Gastrocnemius medialis (tissue), 4 donors: Measurements from ENCODE around the gene ERAP2. TPM values are rescaled to one million over a fixed set of nuclear protein-coding genes. Genes with fewer than 3 reads are reported as not detected.
"Not testable (repeated sequence)": the region's sequence is repeated elsewhere in the genome, so short reads cannot be mapped to it uniquely, and the experiment has no call there.

ENCODE experiments used
- ATAC-seq, 2 donors: fragments of 150-250 bp; one replicate each; pipeline ENCODE4 v1.9.1; 2016
- DNase-seq, 2 donors: peaks; one replicate each; pipeline ENCODE4 v3.0.0-alpha.2; 2019
- H3K27ac ChIP-seq, 4 donors: fragments of 200-600 bp; sonication (generic); 1 replicate in 1 of 4; 2 replicates in 3 of 4; pipeline ENCODE4 v1.5.1; 2016 to 2018; ENCODE audit warnings: mild to moderate bottlenecking in 2 of 4, moderate library complexity in 1 of 4
- H3K27me3 ChIP-seq, 3 donors: fragments of 200-600 bp; sonication (generic) in 2 of 3; 1 replicate in 1 of 3; 2 replicates in 2 of 3; pipeline versions ENCODE4 v1.5.1 to v1.6.0; 2016 to 2019; ENCODE audit warnings: mild to moderate bottlenecking in 1 of 3, moderate library complexity in 1 of 3
- H3K36me3 ChIP-seq, 2 donors: fragments of 200-600 bp; sonication (generic) in 1 of 2; one replicate each; pipeline ENCODE4 v1.5.1; 2017 to 2018
- H3K4me1 ChIP-seq, 2 donors: fragments of 200-600 bp; sonication (generic) in 1 of 2; one replicate each; pipeline ENCODE4 v1.5.1; 2016 to 2017; ENCODE audit warnings: mild to moderate bottlenecking in 2 of 2
- H3K4me3 ChIP-seq, 4 donors: fragments of 200-600 bp; sonication (generic) in 3 of 4; 1 replicate in 1 of 4; 2 replicates in 3 of 4; pipeline ENCODE4 v1.5.1; 2016 to 2019; ENCODE audit warnings: mild to moderate bottlenecking in 2 of 4
- H3K9me3 ChIP-seq, 3 donors: fragments of 200-600 bp; sonication (generic) in 2 of 3; 1 replicate in 1 of 3; 2 replicates in 2 of 3; pipeline ENCODE4 v1.5.1; 2016 to 2019
- CTCF ChIP-seq, 5 experiments: fragments of 450-650 bp in 3 of 5; fragments of 200-600 bp in 2 of 5; sonication (generic) in 2 of 5; IDR thresholded peaks in 4 of 5; conservative IDR thresholded peaks in 1 of 5; 1 replicate in 4 of 5; 2 replicates in 1 of 5; pipeline ENCODE4 v1.5.1; 2016 to 2019; ENCODE audit warnings: antibody characterized with exemption in 5 of 5, mild to moderate bottlenecking in 3 of 5, moderate library complexity in 3 of 5
- POLR2A ChIP-seq, 2 donors: fragments of 450-650 bp; IDR thresholded peaks; one replicate each; pipeline ENCODE4 v1.6.1; 2017; ENCODE audit warnings: antibody characterized with exemption in 2 of 2, mild to moderate bottlenecking in 2 of 2, moderate library complexity in 2 of 2
- in situ Hi-C, 4 donors: fragments of 200-750 bp; cut with MboI; loops; one replicate each; pipeline versions ENCODE4 v1.15.0 to v1.8.0; 2017; ENCODE audit warnings: low sequenced_read_pairs in 4 of 4
- intact Hi-C: fragments of 100-400 bp; cut with DNase I; formaldehyde crosslinking; loops from one replicate; pipeline ENCODE4 v1.15.1; 2023; ENCODE audit warnings: low total_unique reads
- total RNA-seq, 4 donors: library from RNA; depleted of rRNA; stranded (reverse); fragments of >200 nt; gene quantifications; one replicate each; pipeline versions ENCODE4 v1.1.0 to v1.2.3, GENCODE V29; 2016

ERAP2 gene
- total RNA-seq, 4 donors from 2014 or later, result 1.1 to 8.5 (median 2.9) TPM

- DNase-seq (no peak), ATAC-seq (no peak)
- in situ Hi-C loops (no loop called here), intact Hi-C loops (no loop called here)
- H3K4me3 ChIP-seq, result no peak overlapping the region
- no peaks in the 10 kb centered on the region for H3K27me3 ChIP-seq
- no peaks in the 10 kb centered on the region for H3K9me3 ChIP-seq
- TF ChIP-seq CTCF (IDR thresholded peaks at IDR 0.05 in 4 of 5, conservative IDR thresholded peaks at IDR 0.05 in 1 of 5), result no peak
- no peak for TF ChIP-seq POLR2A (IDR thresholded peaks at IDR 0.05)
- H3K27ac ChIP-seq, result no peak overlapping the region
- no peaks in the 10 kb centered on the region for H3K4me1 ChIP-seq
- no peaks in the 10 kb centered on the region for H3K36me3 ChIP-seq
These were observed 39.5 kb upstream of the ERAP2 start for GRCh38 chr5:96836817-96837216.

- no peak for DNase-seq
- Histone ChIP-seq H3K9me3 (no peaks in the 10 kb centered on the region), H3K27me3 (no peaks in the 10 kb centered on the region), H3K4me3 (no peak overlapping the region), H3K36me3 (no peaks in the 10 kb centered on the region), H3K27ac (no peak overlapping the region), H3K4me1 (no peaks in the 10 kb centered on the region)
- in situ Hi-C loops, result no loop called here
- ATAC-seq, result no peak
- TF ChIP-seq CTCF (IDR thresholded peaks at IDR 0.05 in 4 of 5, conservative IDR thresholded peaks at IDR 0.05 in 1 of 5), result no peak
- TF ChIP-seq POLR2A (IDR thresholded peaks at IDR 0.05), result no peak
- intact Hi-C loops, result no loop called here
These were observed 39.0 kb upstream of the ERAP2 start for GRCh38 chr5:96837303-96837702.

- ATAC-seq (no peak), DNase-seq (no peak)
- TF ChIP-seq CTCF (IDR thresholded peaks at IDR 0.05 in 4 of 5, conservative IDR thresholded peaks at IDR 0.05 in 1 of 5) (no peak), POLR2A (IDR thresholded peaks at IDR 0.05) (no peak)
- in situ Hi-C loops (no loop called here), intact Hi-C loops (no loop called here)
- Histone ChIP-seq H3K9me3 (no peaks in the 10 kb centered on the region), H3K4me3 (no peak overlapping the region), H3K27ac (no peak overlapping the region), H3K4me1 (no peaks in the 10 kb centered on the region), H3K36me3 (no peaks in the 10 kb centered on the region), H3K27me3 (no peaks in the 10 kb centered on the region)
These were observed 37.9 kb upstream of the ERAP2 start for GRCh38 chr5:96838201-96839070.

- DNase-seq (no peak), ATAC-seq (no peak)
- H3K4me1 ChIP-seq, result no peaks in the 10 kb centered on the region
- no peaks in the 10 kb centered on the region for H3K9me3 ChIP-seq
- no peaks in the 10 kb centered on the region for H3K36me3 ChIP-seq
- H3K27me3 ChIP-seq, result no peaks in the 10 kb centered on the region
- H3K4me3 ChIP-seq, result no peak overlapping the region
- in situ Hi-C loops (no loop called here), intact Hi-C loops (no loop called here)
- H3K27ac ChIP-seq, result no peak overlapping the region
- TF ChIP-seq CTCF (IDR thresholded peaks at IDR 0.05 in 4 of 5, conservative IDR thresholded peaks at IDR 0.05 in 1 of 5) (no peak), POLR2A (IDR thresholded peaks at IDR 0.05) (no peak)
These were observed 37.2 kb upstream of the ERAP2 start for GRCh38 chr5:96839071-96839592.

- H3K36me3 ChIP-seq, ATAC-seq, DNase-seq, H3K27ac ChIP-seq, H3K9me3 ChIP-seq, intact Hi-C loops, H3K27me3 ChIP-seq, H3K4me1 ChIP-seq, in situ Hi-C loops, H3K4me3 ChIP-seq: not testable (repeated sequence)
These were observed 34.4 kb upstream of the ERAP2 start for GRCh38 chr5:96841931-96842330.
